Measurements from ENCODE around the gene SLC26A6.

DNA sequence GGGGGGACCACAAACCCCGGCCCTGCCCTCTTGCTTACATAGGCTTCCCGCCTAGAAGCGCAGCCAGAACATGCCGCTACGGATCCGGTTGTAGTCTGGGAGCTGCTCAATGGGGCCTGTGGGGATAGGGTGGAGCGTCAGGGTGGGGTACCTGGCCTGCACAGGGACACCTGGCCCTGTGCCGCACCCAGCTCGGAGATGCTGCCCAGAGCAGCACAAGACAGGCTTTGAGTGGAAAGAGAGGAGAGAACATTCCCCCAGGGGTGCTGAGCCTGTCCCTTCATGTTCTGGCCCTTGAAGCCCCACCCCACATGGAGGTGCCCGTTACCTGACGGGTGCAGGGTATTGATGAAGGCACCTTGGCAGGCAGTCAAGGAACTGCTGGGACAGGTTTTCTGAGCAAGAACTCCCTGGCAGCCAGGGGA, 36.2 kb downstream of the SLC26A6 start:
- TF ChIP-seq, protein P1, sequence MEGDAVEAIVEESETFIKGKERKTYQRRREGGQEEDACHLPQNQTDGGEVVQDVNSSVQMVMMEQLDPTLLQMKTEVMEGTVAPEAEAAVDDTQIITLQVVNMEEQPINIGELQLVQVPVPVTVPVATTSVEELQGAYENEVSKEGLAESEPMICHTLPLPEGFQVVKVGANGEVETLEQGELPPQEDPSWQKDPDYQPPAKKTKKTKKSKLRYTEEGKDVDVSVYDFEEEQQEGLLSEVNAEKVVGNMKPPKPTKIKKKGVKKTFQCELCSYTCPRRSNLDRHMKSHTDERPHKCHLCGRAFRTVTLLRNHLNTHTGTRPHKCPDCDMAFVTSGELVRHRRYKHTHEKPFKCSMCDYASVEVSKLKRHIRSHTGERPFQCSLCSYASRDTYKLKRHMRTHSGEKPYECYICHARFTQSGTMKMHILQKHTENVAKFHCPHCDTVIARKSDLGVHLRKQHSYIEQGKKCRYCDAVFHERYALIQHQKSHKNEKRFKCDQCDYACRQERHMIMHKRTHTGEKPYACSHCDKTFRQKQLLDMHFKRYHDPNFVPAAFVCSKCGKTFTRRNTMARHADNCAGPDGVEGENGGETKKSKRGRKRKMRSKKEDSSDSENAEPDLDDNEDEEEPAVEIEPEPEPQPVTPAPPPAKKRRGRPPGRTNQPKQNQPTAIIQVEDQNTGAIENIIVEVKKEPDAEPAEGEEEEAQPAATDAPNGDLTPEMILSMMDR (IDR thresholded peaks at IDR 0.05), result no peak
- no peak for TF ChIP-seq POLR2A (IDR thresholded peaks at IDR 0.05)

Data from upper lobe of left lung (tissue), 4 donors.